Stomach (tissue), 4 donors: ENCODE measurements around the gene CDK19.

ENCODE experiments used
- POLR2AphosphoS5 ChIP-seq, 3 donors: sonication (generic); formaldehyde crosslinking; IDR thresholded peaks; one replicate each; pipeline ENCODE4 v1.6.1; 2016; ENCODE audit warnings: antibody characterized with exemption in 3 of 3
- TF ChIP-seq, protein P1 (sequence below), 7 experiments: fragments of 450-650 bp in 4 of 7; fragments of 200-600 bp in 3 of 7; sonication (generic) in 3 of 7; IDR thresholded peaks; one replicate each; pipeline ENCODE4 v1.5.1; 2016 to 2019; ENCODE audit warnings: antibody characterized with exemption in 7 of 7, control low read depth in 2 of 7, mild to moderate bottlenecking in 1 of 7

DNA sequence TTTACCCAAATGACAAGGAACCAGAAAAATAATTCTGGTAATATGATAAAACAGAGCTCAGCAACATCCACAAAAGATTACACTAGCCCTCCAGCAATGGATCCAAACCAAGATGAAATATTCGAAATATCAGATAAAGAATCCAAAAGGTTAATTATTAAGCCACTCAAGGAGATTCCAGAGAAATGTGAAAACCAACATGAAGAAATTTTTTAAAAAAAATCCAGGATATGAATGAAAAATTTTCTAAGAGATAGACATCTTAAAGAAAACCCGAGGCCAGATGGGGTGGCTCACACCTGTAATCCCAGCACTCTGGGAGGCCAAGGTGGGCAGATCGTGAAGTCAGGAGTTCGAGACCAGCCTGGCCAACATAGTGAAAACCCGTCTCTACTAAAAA is 124.4 kb downstream of the CDK19 start:
- TF ChIP-seq, protein P1, sequence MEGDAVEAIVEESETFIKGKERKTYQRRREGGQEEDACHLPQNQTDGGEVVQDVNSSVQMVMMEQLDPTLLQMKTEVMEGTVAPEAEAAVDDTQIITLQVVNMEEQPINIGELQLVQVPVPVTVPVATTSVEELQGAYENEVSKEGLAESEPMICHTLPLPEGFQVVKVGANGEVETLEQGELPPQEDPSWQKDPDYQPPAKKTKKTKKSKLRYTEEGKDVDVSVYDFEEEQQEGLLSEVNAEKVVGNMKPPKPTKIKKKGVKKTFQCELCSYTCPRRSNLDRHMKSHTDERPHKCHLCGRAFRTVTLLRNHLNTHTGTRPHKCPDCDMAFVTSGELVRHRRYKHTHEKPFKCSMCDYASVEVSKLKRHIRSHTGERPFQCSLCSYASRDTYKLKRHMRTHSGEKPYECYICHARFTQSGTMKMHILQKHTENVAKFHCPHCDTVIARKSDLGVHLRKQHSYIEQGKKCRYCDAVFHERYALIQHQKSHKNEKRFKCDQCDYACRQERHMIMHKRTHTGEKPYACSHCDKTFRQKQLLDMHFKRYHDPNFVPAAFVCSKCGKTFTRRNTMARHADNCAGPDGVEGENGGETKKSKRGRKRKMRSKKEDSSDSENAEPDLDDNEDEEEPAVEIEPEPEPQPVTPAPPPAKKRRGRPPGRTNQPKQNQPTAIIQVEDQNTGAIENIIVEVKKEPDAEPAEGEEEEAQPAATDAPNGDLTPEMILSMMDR (IDR thresholded peaks at IDR 0.05): no peak
- no peak for TF ChIP-seq POLR2AphosphoS5 (IDR thresholded peaks at IDR 0.05)
